ACHN (cell line): Measurements from ENCODE around the gene ARPP21.
A peak's percentile ranks its signal among the peaks of the same experiment; 100 is the strongest.

ENCODE experiments used
- DNase-seq: peaks from one replicate; pipeline ENCODE4 v3.0.0-alpha.2; 2015
- in situ Hi-C: cut with HindIII; loops from 2 replicates; pipeline ENCODE4 v1.10.0; 2017; ENCODE audit warnings: low sequenced_read_pairs, low pct_ligation_motif_present, low pct_unique_long_range_greater_than_20kb

The ARPP21 gene

GRCh38 chr3:35640190-35641165 is 1.2 kb downstream of the ARPP21 start:
- DNase-seq = no peak
- in situ Hi-C loops = no loop called here

- in situ Hi-C loops = no loop called here
- no peak for DNase-seq
Observed at GRCh38 chr3:35641331-35641730, 2.0 kb downstream of the ARPP21 start.

GRCh38 chr3:35641920-35642527 is 2.7 kb downstream of the ARPP21 start:
- in situ Hi-C loops = no loop called here
- DNase-seq = no peak

GRCh38 chr3:35643495-35643894 is 4.2 kb downstream of the ARPP21 start:
- in situ Hi-C loops = no loop called here
- no peak for DNase-seq

- in situ Hi-C loops = no loop called here
- DNase-seq = no peak
Observed at GRCh38 chr3:35644451-35644850, 5.1 kb downstream of the ARPP21 start.

- no peak for DNase-seq
- in situ Hi-C loops = no loop called here
Observed at GRCh38 chr3:35645189-35645588, 5.9 kb downstream of the ARPP21 start.

GRCh38 chr3:35646081-35646480 is 6.8 kb downstream of the ARPP21 start:
- no peak for DNase-seq
- in situ Hi-C loops = no loop called here

DNA sequence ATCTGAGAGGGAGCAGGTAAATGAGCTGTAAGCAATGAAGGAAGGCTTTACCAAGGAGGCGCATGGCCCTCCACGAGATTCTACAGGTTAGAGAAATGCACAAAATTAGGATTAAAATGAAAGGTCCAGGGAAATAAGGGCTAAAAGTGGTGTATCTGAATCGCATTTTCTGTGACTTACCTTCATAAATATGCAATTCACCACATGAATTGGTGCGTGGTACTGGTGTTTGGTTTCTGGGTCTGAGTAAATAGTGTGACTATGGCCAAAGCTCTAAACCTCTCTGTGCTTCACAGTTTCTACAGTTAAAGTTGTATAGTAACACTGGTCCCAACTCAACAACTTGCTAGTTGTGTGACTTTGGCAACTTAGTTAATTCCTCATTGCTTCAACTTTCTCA is 8.1 kb downstream of the ARPP21 start:
- in situ Hi-C loops = no loop called here
- DNase-seq = no peak

- in situ Hi-C loops = no loop called here
- no peak for DNase-seq
Observed at GRCh38 chr3:35648347-35648746, 9.0 kb downstream of the ARPP21 start.

- DNase-seq = no peak
- in situ Hi-C loops = no loop called here
Observed at GRCh38 chr3:35649405-35649804, 10.1 kb downstream of the ARPP21 start.

DNA sequence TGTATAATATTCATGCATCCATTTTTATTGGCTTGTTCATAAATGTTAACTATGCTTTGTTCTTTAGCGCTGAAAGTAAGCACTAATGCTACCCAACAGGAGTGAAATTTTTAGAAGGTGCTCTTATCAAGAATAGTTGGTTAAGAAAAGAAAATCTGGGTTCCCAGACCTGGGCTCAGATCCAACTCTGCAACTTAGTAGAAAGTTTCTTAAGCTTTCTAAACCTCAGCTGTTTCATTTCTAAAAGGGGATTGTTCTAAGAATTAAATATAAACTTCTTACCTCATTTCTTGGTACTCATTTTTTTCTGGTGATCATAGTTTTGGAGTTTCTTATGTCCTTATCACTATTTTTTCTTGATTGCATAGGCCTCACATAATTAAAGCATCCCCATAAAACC is 12.1 kb downstream of the ARPP21 start:
- in situ Hi-C loops = no loop called here
- DNase-seq = no peak

DNA sequence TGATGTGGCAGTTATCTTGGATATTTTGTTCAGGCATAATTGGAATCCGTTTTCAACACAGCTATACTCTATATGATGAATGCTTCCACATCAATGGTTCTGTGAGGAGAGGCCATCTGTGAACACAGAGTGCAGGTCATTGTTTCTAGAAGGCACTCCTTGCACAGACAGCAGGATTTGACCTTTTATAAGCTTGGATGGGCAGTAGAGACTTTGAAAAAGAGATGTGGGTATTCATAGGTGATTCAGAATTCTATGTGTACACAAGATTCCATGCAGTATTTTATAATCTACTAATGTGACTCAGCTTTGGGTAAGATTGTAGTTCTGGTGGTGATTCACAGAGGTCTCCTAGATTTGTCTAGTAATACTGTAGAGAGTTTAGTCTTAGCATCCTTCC is 12.5 kb downstream of the ARPP21 start:
- DNase-seq = peak; percentile 61
- in situ Hi-C loops = no loop called here

GRCh38 chr3:35653347-35653746 is 14.0 kb downstream of the ARPP21 start:
- DNase-seq = no peak
- in situ Hi-C loops = no loop called here

DNA sequence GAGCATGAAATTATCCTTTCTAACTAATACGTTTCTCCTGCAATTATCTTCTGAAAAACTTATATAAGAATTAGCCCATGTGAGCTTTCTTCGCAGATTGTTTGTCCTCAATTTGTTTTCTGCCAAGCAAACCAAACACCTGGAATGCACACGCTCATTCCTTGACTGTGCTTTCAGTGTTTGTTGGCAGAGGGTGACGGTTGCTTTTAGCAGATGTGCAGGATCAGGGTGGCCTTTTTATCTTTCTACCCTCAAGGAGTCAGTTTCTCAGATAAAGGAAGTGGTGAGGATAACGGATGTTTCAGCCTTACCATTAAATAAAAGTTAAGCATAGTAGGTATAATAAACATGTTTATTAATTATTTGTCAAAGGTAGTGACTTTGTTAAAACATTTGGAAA is 15.2 kb downstream of the ARPP21 start:
- DNase-seq = no peak
- in situ Hi-C loops = no loop called here

- in situ Hi-C loops = no loop called here
- no peak for DNase-seq
Observed at GRCh38 chr3:35658686-35659085, 19.4 kb downstream of the ARPP21 start.

GRCh38 chr3:35659768-35660167 is 20.4 kb downstream of the ARPP21 start:
- in situ Hi-C loops = no loop called here
- DNase-seq = peak; percentile 32

DNA sequence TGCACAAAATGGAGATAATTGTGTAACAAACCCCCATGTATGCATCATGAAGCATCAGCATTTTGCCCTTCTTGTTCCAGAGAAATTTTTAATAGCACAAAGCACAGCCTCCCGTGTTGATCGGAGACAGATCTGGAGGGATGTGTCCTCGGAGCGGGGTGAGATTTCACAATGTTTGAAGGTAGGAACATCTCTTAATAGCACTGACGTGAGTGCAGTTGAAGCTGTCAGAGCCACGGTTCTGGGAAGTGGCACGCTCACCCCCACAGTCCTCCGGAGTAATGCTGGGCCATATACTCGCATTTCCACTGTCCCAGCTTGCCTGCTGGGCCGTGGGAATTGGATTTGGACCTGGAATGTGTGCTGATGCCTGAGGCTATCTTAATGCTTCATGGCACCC is 24.1 kb downstream of the ARPP21 start:
- no peak for DNase-seq
- in situ Hi-C loops = no loop called here

GRCh38 chr3:35664460-35664919 is 25.2 kb downstream of the ARPP21 start:
- peak; percentile 71 for DNase-seq
- in situ Hi-C loops = no loop called here

- in situ Hi-C loops = no loop called here
- no peak for DNase-seq
Observed at GRCh38 chr3:35665390-35666055, 26.2 kb downstream of the ARPP21 start.
